D721Med (cell line): ENCODE results near the gene MSL1.

Experiments used
- DNase-seq: peaks from one replicate; pipeline ENCODE4 v3.0.0; 2011; ENCODE audit warnings: low spot score; ENCODE audit not compliant: insufficient read length
- FAIRE-seq: peaks from 2 replicates; lab custom pipeline; 2011; peaks lifted over from hg19 to GRCh38; lab: Jason Lieb, UNC
- CTCF ChIP-seq: IDR thresholded peaks from 2 replicates; pipeline ENCODE4 v1.5.1; 2012; ENCODE audit warnings: mild to moderate bottlenecking, control low read depth; ENCODE audit not compliant: insufficient read depth; ENCODE audit errors: missing control alignments

MSL1 gene

GRCh38 chr17:40113907-40114245, 7.9 kb upstream of the MSL1 start:
- FAIRE-seq (no peak), DNase-seq (no peak)
- no peak for TF ChIP-seq CTCF

- no peak for TF ChIP-seq CTCF
- DNase-seq, result no peak
- FAIRE-seq, result no peak
These were observed 6.7 kb upstream of the MSL1 start for GRCh38 chr17:40115101-40115436.

- no peak for TF ChIP-seq CTCF
- DNase-seq (no peak), FAIRE-seq (no peak)
These were observed 596 bp downstream of the MSL1 start for GRCh38 chr17:40122136-40122998.

GRCh38 chr17:40122999-40123810, 1.4 kb downstream of the MSL1 start:
- DNase-seq (peak; percentile 47), FAIRE-seq (no peak)
- TF ChIP-seq CTCF, result no peak

- FAIRE-seq (no peak), DNase-seq (no peak)
- TF ChIP-seq CTCF, result no peak
These were observed 2.0 kb downstream of the MSL1 start for GRCh38 chr17:40123811-40124114.

- DNase-seq (no peak), FAIRE-seq (no peak)
- no peak for TF ChIP-seq CTCF
These were observed 2.7 kb downstream of the MSL1 start for GRCh38 chr17:40124279-40125141.
